ENCODE data around the gene COA6.

- TF ChIP-seq CTCF (IDR thresholded peaks at IDR 0.05; ENCODE audit: low read length), result no peak; the same call in 1 of the 2 replicates
- no peak for TF ChIP-seq EZH2phosphoT487 (IDR thresholded peaks at IDR 0.05; ENCODE audit: low read length)
- TF ChIP-seq EZH2 (optimal IDR thresholded peaks at IDR 0.05; ENCODE audit: low read depth, low read length), result no peak
These were observed 15.4 kb upstream of the COA6 start for GRCh38 chr1:234357831-234358230.
